Fibroblast of lung (primary cell): ENCODE measurements around the gene HCN1. TPM values are rescaled to one million over a fixed set of nuclear protein-coding genes. Genes with fewer than 3 reads are reported as not detected.

Experiments
- DNase-seq, 2 donors: peaks; one replicate each; pipeline versions ENCODE4 v3.0.0 to v3.0.0-alpha.2; 2010; ENCODE audit warnings: low read depth in 2 of 2
- H2AFZ ChIP-seq: 2 replicates; pipeline ENCODE4 v1.5.1; 2012; ENCODE audit warnings: low read length, control low read depth, inconsistent platforms
- H3K27ac ChIP-seq: 2 replicates; pipeline ENCODE4 v1.5.1; 2011; ENCODE audit warnings: low read length, control low read depth; ENCODE audit not compliant: insufficient read depth
- H3K27me3 ChIP-seq: 2 replicates; pipeline ENCODE4 v1.5.1; 2011; ENCODE audit warnings: mild to moderate bottlenecking, low read length; ENCODE audit not compliant: control insufficient read depth, insufficient read depth
- H3K36me3 ChIP-seq: 2 replicates; pipeline ENCODE4 v1.5.1; 2011; ENCODE audit warnings: low read length; ENCODE audit not compliant: control insufficient read depth, insufficient read depth
- H3K4me1 ChIP-seq: 2 replicates; pipeline ENCODE4 v1.5.1; 2011; ENCODE audit warnings: low read length; ENCODE audit not compliant: control insufficient read depth, insufficient read depth; ENCODE audit errors: extremely low read depth
- H3K4me2 ChIP-seq: 2 replicates; pipeline ENCODE4 v1.5.1; 2011; ENCODE audit warnings: low read length, control low read depth; ENCODE audit not compliant: insufficient read depth; ENCODE audit errors: extremely low read depth
- H3K4me3 ChIP-seq, 4 experiments: fragments of 200-600 bp in 1 of 4; sonication (generic) in 1 of 4; replicated peaks in 1 of 4; 2 replicates each; pipeline ENCODE4 v1.5.1; 2011 to 2016; ENCODE audit warnings: low read length in 4 of 4, low read depth in 3 of 4, mild to moderate bottlenecking in 3 of 4, control low read depth in 2 of 4, inconsistent platforms in 1 of 4, mixed read lengths in 1 of 4; ENCODE audit not compliant: insufficient read depth in 1 of 4; ENCODE audit errors: control extremely low read depth in 1 of 4
- H3K79me2 ChIP-seq: 2 replicates; pipeline ENCODE4 v1.5.1; 2012; ENCODE audit warnings: mild to moderate bottlenecking, low read length, inconsistent platforms; ENCODE audit not compliant: control insufficient read depth, insufficient read depth
- H3K9ac ChIP-seq: 2 replicates; pipeline ENCODE4 v1.5.1; 2011; ENCODE audit warnings: mild to moderate bottlenecking, low read length, control low read depth; ENCODE audit not compliant: insufficient read depth
- H3K9me3 ChIP-seq: 2 replicates; pipeline ENCODE4 v1.5.1; 2012; ENCODE audit warnings: low read depth, low read length; ENCODE audit not compliant: control insufficient read depth, insufficient read depth
- H4K20me1 ChIP-seq: 2 replicates; pipeline ENCODE4 v1.5.1; 2011; ENCODE audit warnings: low read length; ENCODE audit not compliant: control insufficient read depth, insufficient read depth; ENCODE audit errors: extremely low read depth
- EZH2 ChIP-seq: IDR thresholded peaks from 2 replicates; pipeline ENCODE4 v1.5.1; 2012; ENCODE audit warnings: low read length, control low read depth, mild to moderate bottlenecking; ENCODE audit errors: missing control alignments
- polyA plus RNA-seq, 2 donors: library from polyadenylated mRNA; depleted of rRNA in 1 of 2; stranded (reverse) in 1 of 2; unstranded in 1 of 2; fragments of >200 nt; gene quantifications; 2 replicates each; pipeline ENCODE4 v1.2.1, GENCODE V29; 2011 to 2012; ENCODE audit warnings: missing spikeins in 1 of 2
- total RNA-seq: library from RNA; depleted of rRNA; stranded (reverse); fragments of >200 nt; gene quantifications from 2 replicates; pipeline ENCODE4 v1.2.1, GENCODE V29; 2014
- TF ChIP-seq, protein P1 (sequence below), 2 donors: IDR thresholded peaks in 1 of 2; conservative IDR thresholded peaks in 1 of 2; 1 replicate in 1 of 2; 2 replicates in 1 of 2; pipeline ENCODE4 v1.5.1; 2011 to 2012; ENCODE audit warnings: low read length in 2 of 2, control low read depth in 1 of 2, inconsistent platforms in 1 of 2, low read depth in 1 of 2, mild to moderate bottlenecking in 1 of 2

Gene HCN1
- total and polyA plus RNA-seq, 2 donors (not counting 1 experiment from before 2014, with no cell fraction given) = not detected

DNA sequence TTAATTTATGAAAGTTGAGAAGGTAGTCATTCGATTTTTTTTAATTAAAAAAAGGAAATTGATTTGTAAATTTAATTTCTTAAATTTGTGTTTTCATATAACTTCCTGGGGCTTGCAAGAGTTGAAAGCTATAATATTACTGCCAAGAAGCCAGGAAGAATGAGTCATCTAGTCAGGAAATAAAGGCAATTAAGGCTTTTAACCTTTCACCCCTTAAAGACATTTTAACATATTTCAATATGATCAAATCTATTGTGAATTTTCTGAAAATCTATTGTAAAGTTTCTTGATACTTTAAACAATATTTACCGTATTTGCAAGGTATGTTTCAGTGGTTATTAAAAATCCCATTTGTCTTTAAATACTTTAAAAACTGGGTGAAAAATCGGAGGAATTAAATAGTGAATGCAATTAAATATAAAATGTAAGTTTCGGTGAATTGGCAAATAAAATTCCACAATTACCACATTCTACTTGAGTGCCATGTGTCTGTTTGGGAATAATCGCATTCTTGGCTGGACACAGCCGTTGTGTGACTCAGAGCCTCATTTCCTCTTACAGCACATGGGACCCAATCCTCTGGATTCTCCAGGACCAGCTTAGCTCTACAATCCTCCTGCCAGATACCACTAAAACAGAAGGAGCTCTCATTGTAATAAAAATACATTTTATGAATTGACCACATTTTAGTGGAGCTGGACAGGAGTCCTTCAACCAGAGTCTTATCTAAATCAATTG is 310.7 kb downstream of the HCN1 start:
- peak; percentile 77 to 82 for DNase-seq

DNA sequence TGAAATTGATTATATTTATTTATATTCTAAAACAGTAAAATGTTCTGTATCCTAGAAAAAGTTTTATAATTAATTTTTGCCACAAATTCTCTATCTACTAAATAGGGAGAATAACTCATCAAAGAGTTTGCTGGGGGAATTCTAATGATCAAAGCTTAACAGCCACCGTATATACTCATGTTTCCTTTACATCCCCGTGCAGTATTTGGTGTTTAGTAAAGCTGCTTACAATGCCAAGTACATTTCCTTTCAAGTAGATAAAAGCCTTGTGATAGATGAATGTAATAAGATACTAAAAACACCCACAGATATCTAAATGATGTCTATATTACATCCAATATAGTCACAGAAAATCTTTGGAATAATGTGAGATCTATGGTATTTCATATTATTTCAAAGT is 312.2 kb downstream of the HCN1 start:
- H3K4me1 ChIP-seq = no peaks in the 10 kb centered on the region
- H3K36me3 ChIP-seq = no peaks in the 10 kb centered on the region
- no peaks in the 10 kb centered on the region for H3K9me3 ChIP-seq
- no peaks in the 10 kb centered on the region for H3K27me3 ChIP-seq
- no peak overlapping the region for H2AFZ ChIP-seq
- H3K4me2 ChIP-seq = no peak overlapping the region
- no peak overlapping the region for H3K27ac ChIP-seq
- H4K20me1 ChIP-seq = no peaks in the 10 kb centered on the region
- H3K79me2 ChIP-seq = no peaks in the 10 kb centered on the region
- H3K4me3 ChIP-seq = no peak overlapping the region
- TF ChIP-seq EZH2 = no peak
- TF ChIP-seq, protein P1, sequence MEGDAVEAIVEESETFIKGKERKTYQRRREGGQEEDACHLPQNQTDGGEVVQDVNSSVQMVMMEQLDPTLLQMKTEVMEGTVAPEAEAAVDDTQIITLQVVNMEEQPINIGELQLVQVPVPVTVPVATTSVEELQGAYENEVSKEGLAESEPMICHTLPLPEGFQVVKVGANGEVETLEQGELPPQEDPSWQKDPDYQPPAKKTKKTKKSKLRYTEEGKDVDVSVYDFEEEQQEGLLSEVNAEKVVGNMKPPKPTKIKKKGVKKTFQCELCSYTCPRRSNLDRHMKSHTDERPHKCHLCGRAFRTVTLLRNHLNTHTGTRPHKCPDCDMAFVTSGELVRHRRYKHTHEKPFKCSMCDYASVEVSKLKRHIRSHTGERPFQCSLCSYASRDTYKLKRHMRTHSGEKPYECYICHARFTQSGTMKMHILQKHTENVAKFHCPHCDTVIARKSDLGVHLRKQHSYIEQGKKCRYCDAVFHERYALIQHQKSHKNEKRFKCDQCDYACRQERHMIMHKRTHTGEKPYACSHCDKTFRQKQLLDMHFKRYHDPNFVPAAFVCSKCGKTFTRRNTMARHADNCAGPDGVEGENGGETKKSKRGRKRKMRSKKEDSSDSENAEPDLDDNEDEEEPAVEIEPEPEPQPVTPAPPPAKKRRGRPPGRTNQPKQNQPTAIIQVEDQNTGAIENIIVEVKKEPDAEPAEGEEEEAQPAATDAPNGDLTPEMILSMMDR (conservative IDR thresholded peaks at IDR 0.05 in 1 of 2, IDR thresholded peaks at IDR 0.05 in 1 of 2; ENCODE audit: low read depth in 1 of 2, low read length in 2 of 2) = no peak
- DNase-seq = no peak
- no peak overlapping the region for H3K9ac ChIP-seq

More for the DNA sequence above, 310.7 kb downstream of the HCN1 start:
- Histone ChIP-seq H3K9me3 (no peaks in the 10 kb centered on the region), H3K27ac (peak overlapping the region; percentile 8), H3K4me3 (no peak overlapping the region), H3K4me2 (no peak overlapping the region), H3K27me3 (no peaks in the 10 kb centered on the region), H3K9ac (no peak overlapping the region), H3K79me2 (no peaks in the 10 kb centered on the region), H3K4me1 (no peaks in the 10 kb centered on the region), H3K36me3 (no peaks in the 10 kb centered on the region), H2AFZ (no peak overlapping the region), H4K20me1 (no peaks in the 10 kb centered on the region)
- TF ChIP-seq, protein P1 (conservative IDR thresholded peaks at IDR 0.05 in 1 of 2, IDR thresholded peaks at IDR 0.05 in 1 of 2; ENCODE audit: low read depth in 1 of 2, low read length in 2 of 2) = no peak
- TF ChIP-seq EZH2 = no peak

DNA sequence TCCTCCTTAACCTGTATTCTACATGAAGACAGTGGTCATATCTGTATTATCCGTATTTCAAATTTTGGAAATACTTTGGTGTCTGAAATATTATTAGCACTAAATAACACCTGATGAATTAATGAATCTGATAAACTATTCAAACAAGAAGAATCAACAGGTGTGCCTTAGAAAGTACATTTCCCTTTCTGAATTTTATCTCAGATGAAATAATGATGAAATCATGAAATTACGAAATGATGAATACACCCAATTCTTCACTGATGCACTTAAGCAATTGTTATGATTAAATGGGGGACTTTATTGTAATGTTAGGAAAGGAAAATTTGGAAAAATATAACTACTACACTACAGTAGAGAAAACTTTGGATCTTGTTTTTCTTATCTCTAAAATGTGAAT is 313.6 kb downstream of the HCN1 start:
- DNase-seq = no peak

More for the DNA sequence above, 313.6 kb downstream of the HCN1 start:
- no peaks in the 10 kb centered on the region for H3K9me3 ChIP-seq
- no peak overlapping the region for H3K4me3 ChIP-seq
- no peaks in the 10 kb centered on the region for H3K79me2 ChIP-seq
- no peaks in the 10 kb centered on the region for H3K36me3 ChIP-seq
- TF ChIP-seq EZH2 = no peak
- TF ChIP-seq, protein P1 (conservative IDR thresholded peaks at IDR 0.05 in 1 of 2, IDR thresholded peaks at IDR 0.05 in 1 of 2; ENCODE audit: low read depth in 1 of 2, low read length in 2 of 2) = no peak
- no peak overlapping the region for H3K4me2 ChIP-seq
- H3K27ac ChIP-seq = no peak overlapping the region
- no peaks in the 10 kb centered on the region for H4K20me1 ChIP-seq
- no peaks in the 10 kb centered on the region for H3K4me1 ChIP-seq
- no peaks in the 10 kb centered on the region for H3K27me3 ChIP-seq
- no peak overlapping the region for H2AFZ ChIP-seq
- no peak overlapping the region for H3K9ac ChIP-seq
